AG10803 (cell line): ENCODE results near the gene PLXNA4.

Experiments used
- DNase-seq: peaks from one replicate; pipeline ENCODE4 v3.0.0; 2010; ENCODE audit warnings: low read depth
- H3K4me3 ChIP-seq: 2 replicates; pipeline ENCODE4 v1.5.1; 2011; ENCODE audit warnings: mild to moderate bottlenecking, low read length, control low read depth
- TF ChIP-seq, protein P1 (sequence below): conservative IDR thresholded peaks from 2 replicates; pipeline ENCODE4 v1.5.1; 2011; ENCODE audit warnings: mild to moderate bottlenecking, low read length, control low read depth, inconsistent platforms

PLXNA4 gene

DNA sequence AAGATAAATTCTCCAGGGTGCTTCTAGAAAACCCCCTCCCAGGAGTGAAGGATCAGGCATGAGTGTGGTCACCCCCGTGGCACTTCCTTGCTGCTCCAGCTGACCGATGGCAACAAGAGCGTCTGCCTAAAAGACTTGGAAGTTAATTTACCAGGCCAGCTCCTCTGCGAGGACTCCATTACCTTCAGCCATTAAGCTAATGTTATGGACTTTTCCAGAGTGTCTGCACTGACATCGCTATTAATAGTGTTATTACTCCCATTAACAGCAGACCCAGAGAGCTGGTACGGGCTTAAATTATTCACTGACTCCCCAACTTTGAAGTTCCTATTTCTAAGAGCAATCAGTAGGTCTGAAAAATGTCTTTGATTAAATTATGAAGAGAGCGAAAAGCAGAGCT, 345.8 kb downstream of the PLXNA4 start:
- H3K4me3 ChIP-seq, result no peak overlapping the region
- TF ChIP-seq, protein P1, sequence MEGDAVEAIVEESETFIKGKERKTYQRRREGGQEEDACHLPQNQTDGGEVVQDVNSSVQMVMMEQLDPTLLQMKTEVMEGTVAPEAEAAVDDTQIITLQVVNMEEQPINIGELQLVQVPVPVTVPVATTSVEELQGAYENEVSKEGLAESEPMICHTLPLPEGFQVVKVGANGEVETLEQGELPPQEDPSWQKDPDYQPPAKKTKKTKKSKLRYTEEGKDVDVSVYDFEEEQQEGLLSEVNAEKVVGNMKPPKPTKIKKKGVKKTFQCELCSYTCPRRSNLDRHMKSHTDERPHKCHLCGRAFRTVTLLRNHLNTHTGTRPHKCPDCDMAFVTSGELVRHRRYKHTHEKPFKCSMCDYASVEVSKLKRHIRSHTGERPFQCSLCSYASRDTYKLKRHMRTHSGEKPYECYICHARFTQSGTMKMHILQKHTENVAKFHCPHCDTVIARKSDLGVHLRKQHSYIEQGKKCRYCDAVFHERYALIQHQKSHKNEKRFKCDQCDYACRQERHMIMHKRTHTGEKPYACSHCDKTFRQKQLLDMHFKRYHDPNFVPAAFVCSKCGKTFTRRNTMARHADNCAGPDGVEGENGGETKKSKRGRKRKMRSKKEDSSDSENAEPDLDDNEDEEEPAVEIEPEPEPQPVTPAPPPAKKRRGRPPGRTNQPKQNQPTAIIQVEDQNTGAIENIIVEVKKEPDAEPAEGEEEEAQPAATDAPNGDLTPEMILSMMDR, result no peak
- no peak for DNase-seq

DNA sequence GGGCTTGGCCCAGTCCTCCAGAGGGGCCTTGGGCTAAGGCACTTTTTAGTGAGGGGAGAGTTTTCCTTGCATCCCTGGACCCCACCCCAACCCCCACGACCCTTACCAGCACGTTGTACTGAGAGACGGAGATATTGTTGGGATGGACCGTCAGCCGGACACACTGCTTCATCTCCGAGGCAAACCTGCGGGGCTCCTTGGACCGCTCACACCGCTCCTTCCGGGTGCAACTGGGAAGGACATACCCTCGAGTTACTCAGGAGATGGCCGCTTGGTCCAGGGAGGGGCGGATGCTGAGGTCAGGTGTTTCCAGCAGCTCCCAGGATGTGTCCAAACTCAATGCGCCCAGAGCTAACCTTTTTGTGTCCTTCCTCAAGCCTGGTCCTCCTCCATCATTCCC, 348.0 kb downstream of the PLXNA4 start:
- H3K4me3 ChIP-seq, result no peak overlapping the region
- DNase-seq, result no peak
- TF ChIP-seq, protein P1, result no peak

DNA sequence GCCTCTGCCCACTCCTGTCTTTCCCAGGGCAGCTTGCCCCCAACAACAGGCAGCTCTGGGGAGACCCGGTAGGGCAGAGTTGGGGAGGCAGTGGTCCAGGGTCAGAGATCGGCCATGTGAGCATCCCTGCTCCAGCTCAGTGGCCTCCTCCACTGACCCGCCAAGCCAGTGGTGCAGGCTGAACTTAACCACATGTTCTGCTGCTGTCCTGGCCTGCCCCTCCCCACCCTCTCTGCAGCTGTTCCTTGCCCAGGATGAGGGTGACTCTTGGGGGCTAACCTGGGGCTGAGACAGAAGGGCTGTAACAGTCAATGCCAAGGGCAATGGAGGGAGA, 349.3 kb downstream of the PLXNA4 start:
- no peak overlapping the region for H3K4me3 ChIP-seq
- TF ChIP-seq, protein P1, result no peak
- DNase-seq, result no peak

DNA sequence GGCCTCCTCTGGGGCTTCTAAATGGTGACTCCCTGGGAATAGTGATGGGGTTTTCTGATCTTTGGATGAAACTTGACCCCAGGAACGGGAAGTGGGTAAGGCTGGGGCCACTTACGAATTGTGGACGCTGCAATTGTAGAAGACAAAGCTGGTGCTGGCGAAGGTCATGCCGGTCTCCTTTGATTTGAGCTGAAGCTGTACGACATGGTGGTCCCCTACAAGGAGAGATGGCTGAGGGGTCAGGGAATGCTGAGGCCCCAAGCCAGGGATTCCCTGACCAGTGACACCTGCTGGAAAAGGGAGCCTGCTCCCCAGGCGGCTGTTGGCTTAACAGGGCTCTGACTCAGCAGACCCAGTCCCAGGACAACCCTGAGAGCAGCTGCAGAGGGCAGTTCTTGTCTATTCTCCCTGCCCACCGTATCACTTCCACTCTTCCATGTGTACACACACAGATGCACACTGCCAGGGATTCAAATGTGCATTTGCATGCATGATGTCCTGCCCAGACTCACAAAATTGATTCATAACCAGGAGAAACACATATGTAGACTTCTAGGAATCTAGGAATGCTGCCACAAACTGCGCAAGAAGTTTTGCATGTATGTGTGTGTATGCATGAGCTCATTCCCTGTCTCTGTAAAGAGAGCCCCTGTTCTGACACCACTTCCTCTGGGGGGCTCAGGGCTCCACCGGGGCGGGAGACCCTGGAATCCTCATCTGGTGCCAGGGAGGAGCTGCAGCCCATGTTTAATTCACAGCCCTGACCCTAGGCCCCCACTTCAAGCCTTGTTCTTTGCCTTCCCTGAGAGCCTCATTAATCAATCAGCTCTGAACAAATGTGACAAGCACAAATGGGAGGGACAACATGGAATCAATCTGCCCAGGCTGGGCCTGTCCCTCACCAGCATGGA, 350.0 kb downstream of the PLXNA4 start:
- no peak overlapping the region for H3K4me3 ChIP-seq
- DNase-seq, result no peak
- TF ChIP-seq, protein P1, result no peak

DNA sequence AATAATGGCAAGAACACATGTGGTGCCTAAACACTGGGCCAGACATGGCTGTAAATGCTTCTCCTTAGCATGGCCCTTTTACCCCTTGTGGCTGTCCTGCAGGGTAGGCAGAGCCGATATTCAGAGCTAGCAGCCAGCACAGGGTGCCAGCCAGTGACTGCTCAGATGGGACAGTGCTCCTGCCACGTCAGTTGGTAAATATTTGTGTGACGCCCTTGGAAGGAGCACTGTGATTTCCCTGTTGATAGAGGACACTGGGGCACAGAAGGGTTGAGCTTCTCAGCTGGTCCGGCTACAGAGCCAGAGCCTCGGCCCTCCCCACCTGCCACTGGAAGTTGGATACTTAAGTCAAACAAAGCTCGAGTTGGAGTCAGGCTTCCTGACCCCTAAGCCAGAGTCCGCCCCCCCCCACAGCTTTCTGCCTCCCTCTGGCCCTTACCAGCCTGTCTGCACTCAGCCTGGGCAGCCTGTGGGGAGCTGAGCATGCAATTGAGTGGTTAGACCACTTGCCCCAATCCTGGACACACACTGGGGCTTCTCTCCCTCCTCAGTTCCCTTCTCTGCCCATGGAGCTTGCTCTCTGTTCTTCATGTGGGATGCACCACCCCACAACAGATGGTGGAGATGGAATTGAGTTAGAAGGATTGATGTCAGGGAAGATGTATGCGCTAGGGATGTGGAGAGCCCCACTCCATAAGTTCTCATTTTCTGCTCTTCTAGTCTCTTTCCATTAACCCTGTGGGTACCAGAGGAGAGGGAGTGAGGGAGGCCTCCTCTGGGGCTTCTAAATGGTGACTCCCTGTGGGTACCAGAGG, 350.8 kb downstream of the PLXNA4 start:
- H3K4me3 ChIP-seq, result no peak overlapping the region
- DNase-seq, result no peak
- TF ChIP-seq, protein P1, result no peak

DNA sequence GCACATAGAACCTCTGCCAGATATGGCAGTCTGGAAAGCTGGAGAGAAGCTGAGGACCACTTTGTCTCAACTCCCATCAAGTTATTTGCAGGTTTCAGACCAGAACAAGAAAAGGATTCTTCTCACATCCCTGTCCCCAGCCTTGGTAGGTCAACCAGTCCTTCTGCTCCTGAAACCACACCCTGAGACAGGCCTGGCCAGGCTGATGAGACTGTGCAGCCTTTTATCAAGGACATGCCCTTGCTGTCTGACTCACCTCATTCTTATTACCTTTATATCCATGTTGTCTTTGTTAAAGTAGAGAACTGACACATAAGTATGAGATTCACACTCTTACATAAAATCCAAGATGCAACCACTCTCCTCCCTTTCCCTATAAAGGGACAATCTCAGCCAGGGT, 354.9 kb downstream of the PLXNA4 start:
- no peak overlapping the region for H3K4me3 ChIP-seq
- no peak for DNase-seq
- TF ChIP-seq, protein P1, result no peak
